ENCODE results near the gene VCPKMT. TPM values are rescaled to one million over a fixed set of nuclear protein-coding genes. Genes with fewer than 3 reads are reported as not detected.

Gene VCPKMT
- total RNA-seq, 2 experiments from 2014 or later: 12.6 to 13.3 TPM

DNA sequence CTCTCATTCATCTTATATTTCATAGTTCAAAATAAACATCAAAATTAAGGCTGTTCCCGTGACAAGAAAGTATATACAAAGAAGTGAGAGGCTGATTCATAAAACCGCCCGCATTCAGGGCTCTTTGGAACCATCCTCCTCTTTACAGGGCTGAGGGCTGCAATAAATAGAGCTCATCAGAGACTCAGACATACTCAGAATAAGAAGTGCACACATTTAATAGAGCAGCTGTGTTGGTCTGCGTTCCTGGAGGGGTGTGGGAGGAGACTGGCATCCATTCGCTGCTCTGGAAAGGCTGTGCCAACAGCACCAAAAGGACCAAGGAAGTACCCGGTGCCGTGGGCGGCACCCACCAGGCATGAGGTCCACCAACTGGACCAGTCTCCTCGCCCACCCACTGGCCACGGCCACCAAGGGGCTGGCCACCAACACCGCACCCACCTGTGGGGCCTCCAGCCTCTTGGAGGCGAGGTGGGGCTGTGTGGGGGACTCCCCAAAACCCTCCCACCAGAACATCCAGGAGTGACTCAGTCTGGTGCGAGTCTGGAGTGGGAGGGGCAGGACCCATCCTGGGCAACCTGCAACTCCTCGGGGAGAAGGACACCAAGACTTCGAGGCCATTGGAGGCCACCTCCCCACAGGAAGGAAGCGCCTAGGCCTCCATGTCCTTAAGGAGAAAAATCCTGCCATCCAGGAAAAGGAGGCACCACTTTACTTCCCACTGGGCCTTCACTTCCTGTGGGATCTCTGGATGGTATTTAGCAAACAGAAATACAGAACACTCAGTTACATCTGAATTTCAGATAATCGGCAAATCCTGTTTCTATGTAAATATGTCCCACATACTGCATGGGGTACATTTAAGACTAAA lies 32.7 kb downstream of the VCPKMT start:
- Histone ChIP-seq H3K9me2 (ENCODE audit: insufficient read depth, low read length) (no peaks in the 10 kb centered on the region), H3K79me2 (ENCODE audit: insufficient read depth, low read depth, low read length) (no peaks in the 10 kb centered on the region), H3K4me3 (ENCODE audit: low read depth, low read length, poor library complexity, severe bottlenecking) (no peak overlapping the region), H3K4me2 (ENCODE audit: low read length) (peak overlapping the region; percentile 34), H3K36me3 (ENCODE audit: insufficient read depth, low read length) (no peaks in the 10 kb centered on the region), H3K4me1 (ENCODE audit: insufficient read depth, low read length, poor library complexity, severe bottlenecking) (peaks cover 47% of the 10 kb centered on the region), H3K9me3 (ENCODE audit: low read length) (no peaks in the 10 kb centered on the region), H3K27ac (ENCODE audit: low read depth, low read length, poor library complexity, severe bottlenecking) (no peak overlapping the region), H4K20me1 (ENCODE audit: insufficient read depth, low read length) (no peaks in the 10 kb centered on the region), H2AFZ (ENCODE audit: low read length) (peak overlapping the region; percentile 84; the same call in 1 of the 2 replicates)
- ChIA-PET CTCF (ENCODE audit: unreplicated experiment) (no interaction called here), POLR2A (interaction anchor here (0.6 to 1.7 kb wide), 4 partner anchors 12 to 216 kb away, joined by 3 to 7 read pairs (median 4); no protein-coding TSS in a partner anchor)
- TF ChIP-seq CTCF (conservative IDR thresholded peaks at IDR 0.05; ENCODE audit: low read length): no peak
- no peak for TF ChIP-seq EZH2phosphoT487 (IDR thresholded peaks at IDR 0.05; ENCODE audit: borderline replicate concordance, low read depth, low read length)
- DNase-seq (ENCODE audit: low spot score): no peak
- BruUV-seq (replicated peaks): no TSS peak
- intact Hi-C loops (cut with micrococcal nuclease; ENCODE audit: unreplicated experiment): loop anchor here (2.0 kb wide), 1 partner anchor 23 kb away; no protein-coding TSS in a partner anchor

GRCh38 chr14:50082784-50083466 lies 33.4 kb downstream of the VCPKMT start:
- no peak overlapping the region for H3K27ac ChIP-seq (ENCODE audit: low read depth, low read length, poor library complexity, severe bottlenecking)
- H4K20me1 ChIP-seq (ENCODE audit: insufficient read depth, low read length): no peaks in the 10 kb centered on the region
- peak; percentile 58 for DNase-seq (ENCODE audit: low spot score)
- H3K4me2 ChIP-seq (ENCODE audit: low read length): peak overlapping the region; percentile 34
- peaks cover 47% of the 10 kb centered on the region for H3K4me1 ChIP-seq (ENCODE audit: insufficient read depth, low read length, poor library complexity, severe bottlenecking)
- H3K36me3 ChIP-seq (ENCODE audit: insufficient read depth, low read length): no peaks in the 10 kb centered on the region
- ChIA-PET CTCF (ENCODE audit: unreplicated experiment) (interaction anchor here (0.6 kb wide), 1 partner anchor 73 kb away, joined by 4 read pairs; no protein-coding TSS in a partner anchor), POLR2A (interaction anchor here (0.7 to 1.7 kb wide), 5 partner anchors 11 to 245 kb away, joined by 3 to 7 read pairs (median 3); no protein-coding TSS in a partner anchor)
- no peaks in the 10 kb centered on the region for H3K79me2 ChIP-seq (ENCODE audit: insufficient read depth, low read depth, low read length)
- BruUV-seq (replicated peaks): no TSS peak
- H3K9me3 ChIP-seq (ENCODE audit: low read length): no peaks in the 10 kb centered on the region
- intact Hi-C loops (cut with micrococcal nuclease; ENCODE audit: unreplicated experiment): no loop called here
- H3K4me3 ChIP-seq (ENCODE audit: low read depth, low read length, poor library complexity, severe bottlenecking): no peak overlapping the region
- TF ChIP-seq EZH2phosphoT487 (IDR thresholded peaks at IDR 0.05; ENCODE audit: borderline replicate concordance, low read depth, low read length) (no peak), CTCF (conservative IDR thresholded peaks at IDR 0.05; ENCODE audit: low read length) (no peak)
- H3K9me2 ChIP-seq (ENCODE audit: insufficient read depth, low read length): no peaks in the 10 kb centered on the region
- H2AFZ ChIP-seq (ENCODE audit: low read length): peak overlapping the region; percentile 84

All from OCI-LY7 (cell line).